WTC11 (cell line): ENCODE results near the gene IL24.

ENCODE experiments used
- NFYB ChIP-seq: sonication (generic); formaldehyde crosslinking; conservative IDR thresholded peaks from 2 replicates; pipeline ENCODE4 v1.8.0; 2022; ENCODE audit warnings: low read depth, missing genetic modification reagents
- TF ChIP-seq, protein P1 (sequence below): fragments of 200-600 bp; IDR thresholded peaks from 2 replicates; pipeline ENCODE4 v1.8.0; 2022; ENCODE audit warnings: antibody characterized with exemption
- TF ChIP-seq, protein P2 (sequence below): sonication (generic); formaldehyde crosslinking; IDR thresholded peaks from 2 replicates; pipeline ENCODE4 v1.8.0; 2022; ENCODE audit warnings: mild to moderate bottlenecking, missing genetic modification reagents

DNA sequence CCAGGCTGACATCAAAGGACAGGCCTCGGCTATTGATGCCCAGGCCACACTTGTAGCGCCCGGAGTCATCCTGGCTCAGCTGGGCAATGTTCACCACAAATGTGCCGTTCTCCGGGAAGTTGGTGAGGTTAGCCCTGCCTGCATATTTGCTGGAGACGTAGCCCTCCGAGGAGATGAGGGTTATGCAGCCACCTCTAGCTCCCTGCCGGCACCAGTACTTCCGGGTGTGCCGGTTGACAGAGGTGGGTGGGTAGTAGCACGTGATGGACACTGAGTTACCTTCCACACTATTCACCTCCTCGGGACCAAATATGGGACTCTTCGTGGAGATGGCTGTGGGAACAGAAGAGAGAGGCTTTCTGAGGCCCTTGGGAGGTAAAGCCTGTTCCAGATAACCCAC is 41.9 kb downstream of the IL24 start:
- TF ChIP-seq, protein P1, sequence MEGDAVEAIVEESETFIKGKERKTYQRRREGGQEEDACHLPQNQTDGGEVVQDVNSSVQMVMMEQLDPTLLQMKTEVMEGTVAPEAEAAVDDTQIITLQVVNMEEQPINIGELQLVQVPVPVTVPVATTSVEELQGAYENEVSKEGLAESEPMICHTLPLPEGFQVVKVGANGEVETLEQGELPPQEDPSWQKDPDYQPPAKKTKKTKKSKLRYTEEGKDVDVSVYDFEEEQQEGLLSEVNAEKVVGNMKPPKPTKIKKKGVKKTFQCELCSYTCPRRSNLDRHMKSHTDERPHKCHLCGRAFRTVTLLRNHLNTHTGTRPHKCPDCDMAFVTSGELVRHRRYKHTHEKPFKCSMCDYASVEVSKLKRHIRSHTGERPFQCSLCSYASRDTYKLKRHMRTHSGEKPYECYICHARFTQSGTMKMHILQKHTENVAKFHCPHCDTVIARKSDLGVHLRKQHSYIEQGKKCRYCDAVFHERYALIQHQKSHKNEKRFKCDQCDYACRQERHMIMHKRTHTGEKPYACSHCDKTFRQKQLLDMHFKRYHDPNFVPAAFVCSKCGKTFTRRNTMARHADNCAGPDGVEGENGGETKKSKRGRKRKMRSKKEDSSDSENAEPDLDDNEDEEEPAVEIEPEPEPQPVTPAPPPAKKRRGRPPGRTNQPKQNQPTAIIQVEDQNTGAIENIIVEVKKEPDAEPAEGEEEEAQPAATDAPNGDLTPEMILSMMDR = no peak
- TF ChIP-seq NFYB = no peak
- TF ChIP-seq, protein P2, sequence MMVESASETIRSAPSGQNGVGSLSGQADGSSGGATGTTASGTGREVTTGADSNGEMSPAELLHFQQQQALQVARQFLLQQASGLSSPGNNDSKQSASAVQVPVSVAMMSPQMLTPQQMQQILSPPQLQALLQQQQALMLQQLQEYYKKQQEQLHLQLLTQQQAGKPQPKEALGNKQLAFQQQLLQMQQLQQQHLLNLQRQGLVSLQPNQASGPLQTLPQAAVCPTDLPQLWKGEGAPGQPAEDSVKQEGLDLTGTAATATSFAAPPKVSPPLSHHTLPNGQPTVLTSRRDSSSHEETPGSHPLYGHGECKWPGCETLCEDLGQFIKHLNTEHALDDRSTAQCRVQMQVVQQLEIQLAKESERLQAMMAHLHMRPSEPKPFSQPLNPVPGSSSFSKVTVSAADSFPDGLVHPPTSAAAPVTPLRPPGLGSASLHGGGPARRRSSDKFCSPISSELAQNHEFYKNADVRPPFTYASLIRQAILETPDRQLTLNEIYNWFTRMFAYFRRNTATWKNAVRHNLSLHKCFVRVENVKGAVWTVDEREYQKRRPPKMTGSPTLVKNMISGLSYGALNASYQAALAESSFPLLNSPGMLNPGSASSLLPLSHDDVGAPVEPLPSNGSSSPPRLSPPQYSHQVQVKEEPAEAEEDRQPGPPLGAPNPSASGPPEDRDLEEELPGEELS (CRISPR knock-in tag) = no peak
